ENCODE data around the gene ZP3.
"Not testable (repeated sequence)": the region's sequence is repeated elsewhere in the genome, so short reads cannot be mapped to it uniquely, and the experiment has no call there.

Gene ZP3

GRCh38 chr7:76424413-76425111, at the start of gene ZP3:
Gene ZP3, plus strand, starts transcription at chr7:76424950. Its CDS starts 15 bp downstream, at chr7:76424965.
- DNase-seq: no peak

GRCh38 chr7:76375251-76375650, 49.5 kb upstream of the ZP3 start:
- DNase-seq: no peak

- no peak for DNase-seq
These were observed 47.4 kb upstream of the ZP3 start for GRCh38 chr7:76377186-76377918.

- DNase-seq: no peak
These were observed 44.2 kb upstream of the ZP3 start for GRCh38 chr7:76380623-76380966.

- DNase-seq: no peak
These were observed 42.9 kb upstream of the ZP3 start for GRCh38 chr7:76381814-76382213.

- DNase-seq: no peak
These were observed 41.4 kb upstream of the ZP3 start for GRCh38 chr7:76383089-76383944.

- DNase-seq: no peak
These were observed 38.0 kb upstream of the ZP3 start for GRCh38 chr7:76386691-76387260.

- not testable (repeated sequence) for DNase-seq
These were observed 37.0 kb upstream of the ZP3 start for GRCh38 chr7:76387789-76388188.

GRCh38 chr7:76390092-76390491, 34.7 kb upstream of the ZP3 start:
- no peak for DNase-seq

GRCh38 chr7:76392531-76393115, 32.1 kb upstream of the ZP3 start:
- DNase-seq: no peak

- peak; percentile 94 for DNase-seq
These were observed 31.4 kb upstream of the ZP3 start for GRCh38 chr7:76393116-76394031.

- DNase-seq: no peak
These were observed 29.8 kb upstream of the ZP3 start for GRCh38 chr7:76394957-76395356.

GRCh38 chr7:76395605-76395964, 29.2 kb upstream of the ZP3 start:
- not testable (repeated sequence) for DNase-seq

GRCh38 chr7:76395965-76396726, 28.6 kb upstream of the ZP3 start:
- DNase-seq: no peak

GRCh38 chr7:76396864-76397263, 27.9 kb upstream of the ZP3 start:
- DNase-seq: no peak

GRCh38 chr7:76397409-76398183, 27.2 kb upstream of the ZP3 start:
- peak; percentile 84 for DNase-seq

- no peak for DNase-seq
These were observed 24.5 kb upstream of the ZP3 start for GRCh38 chr7:76400248-76400647.

GRCh38 chr7:76403097-76403496, 21.7 kb upstream of the ZP3 start:
- not testable (repeated sequence) for DNase-seq

GRCh38 chr7:76403780-76404494, 20.8 kb upstream of the ZP3 start:
- no peak for DNase-seq

- DNase-seq: no peak
These were observed 19.0 kb upstream of the ZP3 start for GRCh38 chr7:76405738-76406137.

All from activated T-cell treated with anti-CD3 and anti-CD28 coated beads, Interleukin-2, amount 50 U/mL, for 1 hour (primary cell).